ENCODE data around the gene CCDC187. TPM values are rescaled to one million over a fixed set of nuclear protein-coding genes. Genes with fewer than 3 reads are reported as not detected.

Gene CCDC187
- total RNA-seq, 1 donor from 2014 or later: not detected

- DNase-seq (ENCODE audit: low spot score): no peak
- Mint-ChIP-seq H3K27ac (ENCODE audit: unreplicated experiment) (no peak overlapping the region), H3K9me3 (ENCODE audit: low read depth) (no peaks in the 10 kb centered on the region), H3K36me3 (ENCODE audit: low read depth) (no peaks in the 10 kb centered on the region), H3K27me3 (ENCODE audit: low read depth) (no peaks in the 10 kb centered on the region), H3K4me1 (ENCODE audit: low read depth) (peaks cover 10% of the 10 kb centered on the region), H3K4me3 (ENCODE audit: unreplicated experiment) (no peak overlapping the region)
- TF ChIP-seq CTCF (IDR thresholded peaks at IDR 0.05): no peak
These were observed 74.5 kb downstream of the CCDC187 start for GRCh38 chr9:136229096-136230065.

- Mint-ChIP-seq H3K36me3 (ENCODE audit: low read depth) (peaks cover 4% of the 10 kb centered on the region), H3K4me1 (ENCODE audit: low read depth) (peaks cover 10% of the 10 kb centered on the region), H3K27me3 (ENCODE audit: low read depth) (no peaks in the 10 kb centered on the region), H3K4me3 (ENCODE audit: unreplicated experiment) (no peak overlapping the region), H3K27ac (ENCODE audit: unreplicated experiment) (peak overlapping the region; percentile 18), H3K9me3 (ENCODE audit: low read depth) (no peaks in the 10 kb centered on the region)
- no peak for TF ChIP-seq CTCF (IDR thresholded peaks at IDR 0.05)
- DNase-seq (ENCODE audit: low spot score): no peak
These were observed 75.6 kb downstream of the CCDC187 start for GRCh38 chr9:136228107-136228875.

DNA sequence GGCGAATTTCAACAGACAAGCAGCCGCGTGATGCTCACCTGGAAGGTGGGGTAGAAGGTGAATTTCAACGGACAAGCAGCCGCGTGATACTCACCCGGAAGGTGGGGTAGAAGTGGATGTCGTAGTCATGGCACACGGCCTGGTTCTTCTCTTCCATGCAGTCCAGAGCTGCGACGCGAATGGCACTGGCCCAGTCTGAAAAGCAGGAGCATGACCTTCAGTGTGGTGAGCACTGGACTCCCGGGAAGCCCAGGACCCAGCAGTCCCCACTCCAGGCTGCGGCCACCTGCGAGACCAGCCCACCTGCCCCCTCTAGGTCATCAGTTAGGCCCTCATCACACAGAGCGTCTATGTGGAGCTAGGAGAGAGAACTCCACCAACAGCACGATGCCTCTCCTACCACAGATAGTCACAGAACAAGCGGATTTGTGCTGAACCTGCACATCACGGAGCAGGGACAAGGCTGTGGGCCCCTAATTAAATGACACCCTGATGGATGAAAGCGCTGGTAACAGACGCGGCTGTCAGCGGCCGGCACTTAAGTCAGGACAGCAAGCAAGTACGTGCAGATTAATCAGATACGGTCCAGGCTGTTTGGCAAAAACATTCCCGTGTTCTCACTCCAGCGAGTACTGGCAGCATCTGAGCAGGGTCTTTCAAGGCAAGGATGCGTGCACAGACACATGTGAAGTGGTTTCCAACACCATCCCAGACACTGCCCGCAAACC, 77.0 kb downstream of the CCDC187 start:
- no peaks in the 10 kb centered on the region for H3K27me3 Mint-ChIP-seq (ENCODE audit: low read depth)

GRCh38 chr9:136225748-136226679, 77.9 kb downstream of the CCDC187 start:
- Mint-ChIP-seq H3K4me3 (ENCODE audit: unreplicated experiment) (no peak overlapping the region), H3K36me3 (ENCODE audit: low read depth) (peaks cover 5% of the 10 kb centered on the region), H3K4me1 (ENCODE audit: low read depth) (peaks cover 10% of the 10 kb centered on the region), H3K27me3 (ENCODE audit: low read depth) (no peaks in the 10 kb centered on the region), H3K27ac (ENCODE audit: unreplicated experiment) (no peak overlapping the region), H3K9me3 (ENCODE audit: low read depth) (no peaks in the 10 kb centered on the region)
- TF ChIP-seq CTCF (IDR thresholded peaks at IDR 0.05): peak; percentile 84
- no peak for DNase-seq (ENCODE audit: low spot score)

More for the DNA sequence above, 77.0 kb downstream of the CCDC187 start:
- DNase-seq (ENCODE audit: low spot score): no peak
- no peak overlapping the region for H3K4me3 Mint-ChIP-seq (ENCODE audit: unreplicated experiment)
- H3K27ac Mint-ChIP-seq (ENCODE audit: unreplicated experiment): no peak overlapping the region
- no peaks in the 10 kb centered on the region for H3K9me3 Mint-ChIP-seq (ENCODE audit: low read depth)
- TF ChIP-seq CTCF (IDR thresholded peaks at IDR 0.05): no peak
- peaks cover 4% of the 10 kb centered on the region for H3K36me3 Mint-ChIP-seq (ENCODE audit: low read depth)
- peaks cover 10% of the 10 kb centered on the region for H3K4me1 Mint-ChIP-seq (ENCODE audit: low read depth)
